Airway epithelial cell (primary cell): ENCODE measurements around the gene GKAP1. TPM values are rescaled to one million over a fixed set of nuclear protein-coding genes. Genes with fewer than 3 reads are reported as not detected.

Source experiments
- total RNA-seq: library from RNA; depleted of rRNA; stranded (reverse); fragments of >200 nt; gene quantifications from 2 replicates; pipeline ENCODE4 v1.2.3, GENCODE V29; 2015

The GKAP1 gene
- total RNA-seq = 0.56 and 3.5 TPM in 2 replicates

DNA sequence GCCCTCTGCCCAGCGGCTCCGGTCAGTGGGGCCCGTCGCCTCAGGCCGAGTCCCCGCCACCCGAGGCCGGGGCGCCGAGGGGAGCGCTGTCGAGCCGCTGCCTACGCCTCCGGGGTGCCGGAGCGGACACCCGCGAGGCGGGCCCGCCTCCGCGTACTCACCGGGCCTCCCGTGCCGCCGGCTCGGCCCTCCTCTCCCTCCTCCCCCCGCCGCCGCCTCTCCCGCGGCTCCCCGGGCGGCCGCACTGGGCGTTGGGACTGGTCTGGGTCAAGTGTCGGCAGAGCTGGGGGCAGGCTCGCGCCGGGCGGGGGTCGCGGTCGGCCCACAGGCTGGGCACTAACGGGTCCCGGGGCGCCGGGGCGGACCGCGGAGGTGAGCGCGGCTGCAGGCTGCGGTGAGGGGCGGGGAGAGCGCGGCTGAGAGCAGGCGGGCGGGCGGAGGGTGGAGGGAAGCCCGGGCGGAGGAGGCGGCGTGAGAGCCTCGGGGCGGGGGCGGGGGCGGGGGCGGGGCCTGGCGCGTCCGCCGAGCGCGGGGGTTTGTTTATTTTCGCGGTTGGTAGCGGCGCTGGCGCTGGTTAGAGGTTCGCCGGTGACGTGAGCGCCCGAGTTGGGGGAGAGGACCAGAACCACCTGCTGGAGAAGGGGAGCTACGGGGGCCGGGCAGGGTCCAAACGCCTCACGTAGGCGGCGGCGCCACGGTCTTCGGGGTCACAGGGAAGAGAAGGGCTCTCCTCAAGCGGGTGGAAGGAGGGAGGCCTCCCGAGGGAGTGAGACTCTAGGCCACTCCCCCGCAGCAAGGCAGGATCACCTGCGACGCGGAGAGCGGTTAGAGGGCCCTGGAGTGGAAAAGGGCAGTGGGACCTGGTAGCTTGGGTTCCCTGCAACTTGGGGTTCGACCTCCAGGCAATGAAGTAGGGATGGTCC, at the start of gene GKAP1:
GKAP1 (minus strand) TSS at position 414 of the 923 bp plus-strand sequence. CDS start 11,252 bp downstream, outside the sequence.

DNA sequence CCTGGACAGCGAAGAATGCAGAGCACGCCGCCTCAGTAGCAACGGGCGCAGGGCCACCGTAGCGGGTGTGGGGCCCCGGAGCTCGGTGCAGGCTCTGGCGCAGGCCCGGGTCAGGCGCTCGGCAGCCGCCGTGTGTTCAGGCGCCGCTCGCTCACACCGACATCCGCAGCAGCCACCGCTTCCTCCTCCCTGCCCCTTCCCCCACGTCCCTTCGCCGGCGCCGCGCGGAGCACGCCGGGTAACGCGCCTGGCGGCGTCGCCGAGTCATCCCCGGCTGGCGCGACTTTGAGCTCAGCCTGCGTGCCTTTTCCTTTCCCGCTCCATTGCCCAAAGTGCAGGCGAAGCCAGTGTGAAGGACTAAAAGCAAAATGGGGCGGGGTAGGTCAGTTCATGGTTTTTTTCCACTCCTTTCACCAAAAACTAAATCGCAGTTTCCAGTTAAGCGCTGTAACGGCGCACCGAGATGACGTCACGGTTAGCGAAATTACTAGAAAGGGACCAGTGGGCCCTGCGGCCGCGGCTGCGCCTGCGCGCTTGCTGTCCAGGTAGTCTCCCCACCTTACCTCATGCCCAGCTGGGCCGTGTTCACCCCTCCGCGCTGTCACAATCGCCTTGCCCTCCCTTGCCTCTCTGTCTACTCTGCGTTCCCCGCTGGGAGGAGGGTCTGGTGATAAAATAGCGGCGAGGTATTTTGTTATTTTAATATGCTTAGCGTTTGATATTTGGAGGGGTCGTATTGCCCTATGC, 109.6 kb downstream of the GKAP1 start, which contains the start of gene UBQLN1:
UBQLN1 (minus strand) TSS at position 191 of the 747 bp plus-strand sequence. CDS start 279 bp downstream, outside the sequence.

Other genes with a start within 250 kb of the GKAP1 start
- 0.49 and 11.5 TPM in 2 replicates for gene IDNK, start 194.6 kb downstream of the GKAP1 start, total RNA-seq
- gene UBQLN1, start 109.8 kb downstream of the GKAP1 start, total RNA-seq = 72.9 and 101 TPM in 2 replicates
- gene KIF27, start 103.7 kb upstream of the GKAP1 start, total RNA-seq = 1.1 and 1.8 TPM in 2 replicates
- 498 and 524 TPM in 2 replicates for gene HNRNPK, start 162.4 kb upstream of the GKAP1 start, total RNA-seq
- 3.5 and 4.1 TPM in 2 replicates for gene RMI1, start 163.0 kb upstream of the GKAP1 start, total RNA-seq